Ramos (cell line): ENCODE data around the gene LITAF.
"Not testable (repeated sequence)": the region's sequence is repeated elsewhere in the genome, so short reads cannot be mapped to it uniquely, and the experiment has no call there.

Experiments
- in situ Hi-C: fragments of 300-500 bp; cut with MboI; formaldehyde crosslinking; loops from one replicate; pipeline ENCODE4 v1.14.3; 2022; ENCODE audit warnings: low sequenced_read_pairs; ENCODE audit not compliant: unreplicated experiment

Gene LITAF

GRCh38 chr16:11561454-11561805 lies 25.3 kb downstream of the LITAF start:
- in situ Hi-C loops: no loop called here

GRCh38 chr16:11560701-11561453 lies 25.8 kb downstream of the LITAF start:
- in situ Hi-C loops: no loop called here

- in situ Hi-C loops: not testable (repeated sequence)
Measured at GRCh38 chr16:11558308-11558823, 28.4 kb downstream of the LITAF start.

- in situ Hi-C loops: no loop called here
Measured at GRCh38 chr16:11557801-11558200, 28.9 kb downstream of the LITAF start.

- in situ Hi-C loops: no loop called here
Measured at GRCh38 chr16:11556945-11557720, 29.6 kb downstream of the LITAF start.

GRCh38 chr16:11556214-11556819 lies 30.4 kb downstream of the LITAF start:
- in situ Hi-C loops: no loop called here

GRCh38 chr16:11554053-11554452 lies 32.7 kb downstream of the LITAF start:
- in situ Hi-C loops: no loop called here

GRCh38 chr16:11553371-11553770 lies 33.3 kb downstream of the LITAF start:
- in situ Hi-C loops: no loop called here

GRCh38 chr16:11552440-11552839 lies 34.3 kb downstream of the LITAF start:
- in situ Hi-C loops: no loop called here

- in situ Hi-C loops: no loop called here
Measured at GRCh38 chr16:11551842-11552241, 34.9 kb downstream of the LITAF start.

GRCh38 chr16:11550791-11551498 lies 35.8 kb downstream of the LITAF start:
- in situ Hi-C loops: no loop called here

GRCh38 chr16:11547118-11547916 lies 39.4 kb downstream of the LITAF start:
- in situ Hi-C loops: no loop called here

- in situ Hi-C loops: no loop called here
Measured at GRCh38 chr16:11546608-11547061, 40.1 kb downstream of the LITAF start.

- in situ Hi-C loops: no loop called here
Measured at GRCh38 chr16:11543661-11544393, 42.9 kb downstream of the LITAF start.

GRCh38 chr16:11542069-11542744 lies 44.5 kb downstream of the LITAF start:
- in situ Hi-C loops: no loop called here

GRCh38 chr16:11539641-11540050 lies 47.1 kb downstream of the LITAF start:
- in situ Hi-C loops: loop anchor here (10.0 kb wide), 1 partner anchor 275 kb away; no protein-coding TSS in a partner anchor

GRCh38 chr16:11538880-11539279 lies 47.8 kb downstream of the LITAF start:
- in situ Hi-C loops: loop anchor here (10.0 kb wide), 1 partner anchor 276 kb away; no protein-coding TSS in a partner anchor
